Psoas muscle (tissue), 8 donors: Measurements from ENCODE around the gene ARHGEF3. TPM values are rescaled to one million over a fixed set of nuclear protein-coding genes. Genes with fewer than 3 reads are reported as not detected.

Experiments
- ATAC-seq, 4 donors: fragments of 200-7000 bp; cut with Tn5 transposase; one replicate each; pipeline ENCODE4 v1.9.1; 2020; ENCODE audit warnings: moderate library complexity in 3 of 4, mild to moderate bottlenecking in 2 of 4
- DNase-seq, 2 donors: peaks; one replicate each; pipeline ENCODE4 v3.0.0-alpha.2; 2020
- H3K27ac ChIP-seq: fragments of 200-600 bp; one replicate; pipeline ENCODE4 v1.8.0; 2022
- H3K27me3 ChIP-seq, 3 donors: fragments of 200-600 bp in 1 of 3; one replicate each; pipeline versions ENCODE4 v1.6.1 to v1.8.0; 2013 to 2022; ENCODE audit warnings: low read length in 2 of 3, mild to moderate bottlenecking in 2 of 3, moderate library complexity in 1 of 3; ENCODE audit not compliant: insufficient read depth in 3 of 3
- H3K36me3 ChIP-seq, 2 donors: fragments of 200-600 bp in 1 of 2; one replicate each; pipeline versions ENCODE4 v1.6.1 to v1.8.0; 2013 to 2022; ENCODE audit warnings: low read depth in 1 of 2, mild to moderate bottlenecking in 1 of 2, moderate library complexity in 1 of 2; ENCODE audit not compliant: insufficient read depth in 1 of 2
- H3K4me1 ChIP-seq: fragments of 200-600 bp; one replicate; pipeline ENCODE4 v1.8.0; 2022
- H3K4me3 ChIP-seq: fragments of 200-600 bp; one replicate; pipeline ENCODE4 v1.8.0; 2022; ENCODE audit warnings: mild to moderate bottlenecking
- H3K9me3 ChIP-seq: fragments of 200-600 bp; one replicate; pipeline ENCODE4 v1.8.0; 2022
- CTCF ChIP-seq: fragments of 200-600 bp; IDR thresholded peaks from one replicate; pipeline ENCODE4 v1.8.0; 2022; ENCODE audit warnings: antibody characterized with exemption
- WGBS, 3 donors: extraction: QIAGEN DNeasy Blood & Tissue Kit; methylation state at CpG; one replicate each; pipeline versions ENCODE4 v1.1.6 to v1.1.7; 2013; 5-methylcytosine and 5-hydroxymethylcytosine counted together
- intact Hi-C, 2 donors: fragments of 100-400 bp; cut with DNase I; formaldehyde crosslinking; loops; one replicate each; pipeline versions ENCODE4 v1.11.0 to v1.14.2; 2022
- polyA plus RNA-seq, 3 donors: library from polyadenylated mRNA; stranded (reverse); fragments of 200-250 nt; gene quantifications; one replicate each; pipeline ENCODE4 v1.2.3, GENCODE V29; 2013
- total RNA-seq, 4 donors: library from RNA; stranded (reverse); fragmentation: NEBNext Ultra II Directional in 2 of 4; extraction: Animal tissue kit (Norgen Biotek cat#: 25700) in 2 of 4; gene quantifications; one replicate each; pipeline versions ENCODE4 v1.2.1 to v1.2.4, GENCODE V29; 2021 to 2023
- donor health status: healthy with polysubstance abuse.
- donor health status: DM: no; HTN: no; CAD: no; lungs with moderate emphysema.
- donor health status: Bipolar disorder and iron deficiency.
- donor health status: healthy.
- donor health status: DM: yes; HTN: yes; CAD: no.
- donor health status: DM: no; HTN: no; CAD: no.
- donor health status: DM: no; HTN: no; CAD: no.
- donor health status: DM: yes; HTN: yes; CAD: no.

ARHGEF3 gene
- total and polyA plus RNA-seq, 7 donors = 4.6 to 10.4 (median 6.3) TPM

- WGBS, 3 donors = 42 to 49% (median 47%) methylated on average over 8 of the region's 8 CpGs
- Histone ChIP-seq H3K27me3 (no peaks in the 10 kb centered on the region), H3K4me3 (peak overlapping the region; percentile 92), H3K36me3 (no peaks in the 10 kb centered on the region), H3K9me3 (no peaks in the 10 kb centered on the region), H3K4me1 (peaks cover 35% of the 10 kb centered on the region), H3K27ac (peak overlapping the region; percentile 80)
- DNase-seq (no peak), ATAC-seq (no peak)
- no peak for TF ChIP-seq CTCF
- intact Hi-C loops = loop anchor here (5.0 kb wide), 3 partner anchors 40 to 245 kb away; partner anchors contain the start of gene CCDC66 (in 1 of the 2)
Observed at GRCh38 chr3:56802378-56802745, 613 bp upstream of the ARHGEF3 start.

- intact Hi-C loops = loop anchor here (1.0 to 5.0 kb wide), 5 partner anchors 39 to 244 kb away; partner anchors contain the start of gene CCDC66 (in 1 of the 2)
- H3K27me3 ChIP-seq = no peaks in the 10 kb centered on the region
- ATAC-seq (peak in 3 of 4 donors; percentile 1 to 23 (median 12)), DNase-seq (no peak)
- no peaks in the 10 kb centered on the region for H3K9me3 ChIP-seq
- WGBS, 3 donors = 21 to 24% (median 21%) methylated on average over 19 of the region's 19 CpGs
- peaks cover 35% of the 10 kb centered on the region for H3K4me1 ChIP-seq
- peak overlapping the region; percentile 80 for H3K27ac ChIP-seq
- H3K4me3 ChIP-seq = peak overlapping the region; percentile 92
- H3K36me3 ChIP-seq = no peaks in the 10 kb centered on the region
- no peak for TF ChIP-seq CTCF
Observed at GRCh38 chr3:56800832-56801661, 702 bp downstream of the ARHGEF3 start.

- DNase-seq (no peak), ATAC-seq (peak in 1 of 4 donors; percentile 4)
- Histone ChIP-seq H3K27ac (peak overlapping the region; percentile 80), H3K4me3 (peak overlapping the region; percentile 92), H3K9me3 (no peaks in the 10 kb centered on the region), H3K4me1 (peaks cover 40% of the 10 kb centered on the region), H3K36me3 (no peaks in the 10 kb centered on the region), H3K27me3 (no peaks in the 10 kb centered on the region)
- intact Hi-C loops = loop anchor here (2.0 to 5.0 kb wide), 4 partner anchors 38 to 243 kb away; partner anchors contain the start of gene CCDC66 (in 1 of the 2)
- WGBS, 3 donors = 40 to 48% (median 41%) methylated on average over 10 of the region's 10 CpGs
- TF ChIP-seq CTCF = no peak
Observed at GRCh38 chr3:56800130-56800831, 1.5 kb downstream of the ARHGEF3 start.

GRCh38 chr3:56799251-56799882 lies 2.4 kb downstream of the ARHGEF3 start:
- WGBS, 3 donors = 7 to 11% (median 7%) methylated on average over 7 of the region's 7 CpGs
- Histone ChIP-seq H3K4me1 (peaks cover 43% of the 10 kb centered on the region), H3K27me3 (no peaks in the 10 kb centered on the region), H3K4me3 (peak overlapping the region; percentile 92), H3K9me3 (no peaks in the 10 kb centered on the region), H3K27ac (peak overlapping the region; percentile 80), H3K36me3 (no peaks in the 10 kb centered on the region)
- peak; percentile 77 for TF ChIP-seq CTCF
- no peak for DNase-seq
- ATAC-seq = peak; percentile 28 to 62 (median 43)
- intact Hi-C loops = loop anchor here in 1 of 2 donors (5.0 kb wide), 1 partner anchor 42 kb away; no protein-coding TSS in a partner anchor
